ENCODE data around the gene KDM1B. TPM values are rescaled to one million over a fixed set of nuclear protein-coding genes. Genes with fewer than 3 reads are reported as not detected.

The KDM1B gene
- total and polyA plus RNA-seq, 2 donors (not counting 3 experiments of a cell fraction or from before 2014, with no cell fraction given): 3.0 to 10.8 TPM

DNA sequence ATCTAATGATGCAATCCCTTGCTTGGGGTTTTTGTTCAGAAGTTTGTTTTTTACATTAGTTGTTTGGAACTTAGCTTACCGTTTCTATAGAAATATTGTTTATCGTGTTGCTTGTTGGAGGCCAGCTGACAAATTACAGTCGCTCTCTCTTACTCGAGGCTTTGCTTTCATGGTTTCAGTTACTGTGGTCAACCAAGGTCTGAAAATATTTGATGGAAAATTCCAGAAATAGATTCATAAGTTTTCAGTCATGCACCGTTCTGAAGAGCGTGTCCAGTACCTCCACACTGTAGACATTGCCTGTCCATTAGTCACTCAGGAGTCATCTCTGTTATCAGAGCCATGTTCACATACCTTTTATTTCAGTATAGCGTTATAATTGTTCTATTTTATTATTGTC is 61.2 kb downstream of the KDM1B start:
- Histone ChIP-seq H3K9me3 (replicated peaks; ENCODE audit: control insufficient read depth, insufficient read depth, low read length) (no peaks in the 10 kb centered on the region), H3K4me2 (ENCODE audit: insufficient read depth, low read length) (no peak overlapping the region), H3K79me2 (ENCODE audit: control insufficient read depth, insufficient read depth, low read length) (no peaks in the 10 kb centered on the region), H3K9me1 (replicated peaks; ENCODE audit: control insufficient read depth, extremely low read depth, insufficient read depth, low read length) (no peaks in the 10 kb centered on the region), H3K4me3 (replicated peaks in 1 of 3; ENCODE audit: insufficient read depth in 1 of 3, low read depth in 1 of 3, low read length in 3 of 3) (no peak overlapping the region), H3K27ac (ENCODE audit: insufficient read depth, low read depth, low read length) (no peak overlapping the region), H3K36me3 (ENCODE audit: control insufficient read depth in 2 of 2, extremely low read depth in 1 of 2, insufficient read depth in 2 of 2, low read length in 2 of 2) (no peaks in the 10 kb centered on the region), H4K20me1 (replicated peaks; ENCODE audit: control insufficient read depth, extremely low read depth, insufficient read depth, low read length) (no peaks in the 10 kb centered on the region), H3K9ac (replicated peaks; ENCODE audit: extremely low read depth, insufficient read depth, low read length) (no peak overlapping the region), H3K27me3 (ENCODE audit: control insufficient read depth in 2 of 2, insufficient read depth in 2 of 2, low read length in 2 of 2) (no peaks in the 10 kb centered on the region), H2AFZ (ENCODE audit: low read depth, low read length) (no peak overlapping the region), H3K4me1 (ENCODE audit: control insufficient read depth, extremely low read depth, insufficient read depth, low read length) (no peaks in the 10 kb centered on the region)
- FAIRE-seq: no peak
- intact Hi-C loops (cut with micrococcal nuclease) (no loop called here), dilution Hi-C loops (cut with MboI; ENCODE audit: extremely low pct_ligation_motif_present, low sequenced_read_pairs) (no loop called here)
- POLR2A ChIA-PET: no interaction called here
- no TSS peak for BruUV-seq (replicated peaks)
- DNase-seq (ENCODE audit: low read depth, low spot score): no peak
- CTCF ChIA-PET: no interaction called here
- TF ChIP-seq GATA2 (IDR thresholded peaks at IDR 0.05; ENCODE audit: insufficient read depth, insufficient read length, low read depth, low read length) (no peak), MYC (IDR thresholded peaks at IDR 0.05; ENCODE audit: low read depth, low read length) (no peak), JUN (IDR thresholded peaks at IDR 0.05; ENCODE audit: borderline replicate concordance, insufficient read depth, insufficient read length, low read depth) (no peak), EZH2 (IDR thresholded peaks at IDR 0.05; ENCODE audit: borderline replicate concordance, low read depth, low read length, severe bottlenecking) (no peak), POLR2A (IDR thresholded peaks at IDR 0.05; ENCODE audit: low read depth, low read length) (no peak), FOS (IDR thresholded peaks at IDR 0.05; ENCODE audit: borderline replicate concordance, insufficient read depth, low read length) (no peak), POLR2AphosphoS5 (IDR thresholded peaks at IDR 0.05; ENCODE audit: insufficient read depth, low read depth, low read length) (no peak)
- TF ChIP-seq, protein P1, sequence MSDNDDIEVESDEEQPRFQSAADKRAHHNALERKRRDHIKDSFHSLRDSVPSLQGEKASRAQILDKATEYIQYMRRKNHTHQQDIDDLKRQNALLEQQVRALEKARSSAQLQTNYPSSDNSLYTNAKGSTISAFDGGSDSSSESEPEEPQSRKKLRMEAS (IDR thresholded peaks at IDR 0.05; ENCODE audit: insufficient read depth, insufficient read length): no peak
- TF ChIP-seq, protein P2, sequence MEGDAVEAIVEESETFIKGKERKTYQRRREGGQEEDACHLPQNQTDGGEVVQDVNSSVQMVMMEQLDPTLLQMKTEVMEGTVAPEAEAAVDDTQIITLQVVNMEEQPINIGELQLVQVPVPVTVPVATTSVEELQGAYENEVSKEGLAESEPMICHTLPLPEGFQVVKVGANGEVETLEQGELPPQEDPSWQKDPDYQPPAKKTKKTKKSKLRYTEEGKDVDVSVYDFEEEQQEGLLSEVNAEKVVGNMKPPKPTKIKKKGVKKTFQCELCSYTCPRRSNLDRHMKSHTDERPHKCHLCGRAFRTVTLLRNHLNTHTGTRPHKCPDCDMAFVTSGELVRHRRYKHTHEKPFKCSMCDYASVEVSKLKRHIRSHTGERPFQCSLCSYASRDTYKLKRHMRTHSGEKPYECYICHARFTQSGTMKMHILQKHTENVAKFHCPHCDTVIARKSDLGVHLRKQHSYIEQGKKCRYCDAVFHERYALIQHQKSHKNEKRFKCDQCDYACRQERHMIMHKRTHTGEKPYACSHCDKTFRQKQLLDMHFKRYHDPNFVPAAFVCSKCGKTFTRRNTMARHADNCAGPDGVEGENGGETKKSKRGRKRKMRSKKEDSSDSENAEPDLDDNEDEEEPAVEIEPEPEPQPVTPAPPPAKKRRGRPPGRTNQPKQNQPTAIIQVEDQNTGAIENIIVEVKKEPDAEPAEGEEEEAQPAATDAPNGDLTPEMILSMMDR (IDR thresholded peaks at IDR 0.05; ENCODE audit: extremely low read depth in 1 of 2, insufficient read depth in 1 of 2, low read depth in 1 of 2, low read length in 2 of 2): no peak
